GM13977 (cell line): ENCODE data around the gene MGAT5.

Experiments
- DNase-seq: peaks from one replicate; pipeline ENCODE4 v3.0.0; 2012; ENCODE audit warnings: low spot score
- CTCF ChIP-seq: IDR thresholded peaks from 2 replicates; pipeline ENCODE4 v1.5.1; 2012; ENCODE audit warnings: mild to moderate bottlenecking, control low read depth; ENCODE audit not compliant: insufficient read depth; ENCODE audit errors: extremely low read depth, missing control alignments
- in situ Hi-C: fragments of 300-500 bp; cut with MboI; formaldehyde crosslinking; loops from one replicate; pipeline ENCODE4 v1.12.0; 2022; ENCODE audit warnings: low sequenced_read_pairs, low pct_unique_long_range_greater_than_20kb, mixed read lengths, inconsistent platforms; ENCODE audit not compliant: unreplicated experiment

Gene MGAT5

DNA sequence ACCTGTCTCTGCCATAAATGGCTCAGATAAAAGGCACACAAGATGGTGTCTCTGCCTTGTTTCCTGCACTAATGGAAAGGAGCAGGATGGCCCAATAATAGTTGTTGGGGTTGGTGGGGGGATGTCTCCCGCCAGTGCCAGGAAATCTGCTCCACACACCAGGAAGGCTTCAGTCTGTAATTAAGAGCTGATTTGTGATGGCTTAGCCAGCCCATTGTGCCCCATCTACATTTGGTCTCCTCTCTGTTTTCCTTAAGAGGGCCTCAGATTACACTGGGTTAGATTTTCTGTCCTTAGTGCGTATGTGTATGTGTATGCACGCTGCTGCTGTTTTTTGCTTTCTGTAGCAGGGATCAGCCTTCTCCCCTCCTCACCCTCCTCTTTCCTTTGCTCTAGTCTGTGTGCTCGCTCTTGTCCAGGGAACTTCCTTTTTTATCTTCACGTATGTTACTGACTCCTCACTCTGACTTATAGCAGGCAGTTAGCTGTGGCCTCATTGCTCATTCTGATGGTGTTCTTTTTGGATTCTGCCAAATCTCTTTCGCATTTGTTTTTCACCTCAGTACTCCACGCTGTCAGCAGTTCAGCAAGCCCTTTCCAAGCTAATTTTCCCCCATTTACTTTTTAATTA lies 33.4 kb upstream of the MGAT5 start:
- TF ChIP-seq CTCF: no peak
- DNase-seq: no peak
- in situ Hi-C loops: no loop called here

DNA sequence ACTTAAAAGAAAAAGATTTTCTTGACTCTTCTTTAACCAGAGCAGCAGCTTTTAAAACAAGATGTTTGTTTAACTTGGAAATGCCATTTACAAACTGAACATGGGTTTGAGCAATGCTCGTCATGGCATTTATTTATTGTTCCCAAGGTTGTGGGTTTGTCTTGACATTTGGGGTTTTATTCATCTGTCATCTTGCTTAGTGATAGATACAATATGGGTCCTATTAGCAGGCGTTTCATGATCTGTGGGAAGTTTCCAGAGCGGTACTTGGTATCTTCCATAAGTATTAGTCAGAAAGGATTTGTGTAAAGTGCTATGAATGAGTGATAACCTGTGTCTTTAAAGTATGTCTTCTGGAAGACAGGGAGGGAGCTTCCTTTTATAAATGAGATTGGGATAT lies 29.9 kb upstream of the MGAT5 start:
- TF ChIP-seq CTCF: no peak
- no peak for DNase-seq
- in situ Hi-C loops: no loop called here

- in situ Hi-C loops: loop anchor here (25.0 kb wide), 2 partner anchors 187 to 363 kb away; no protein-coding TSS in a partner anchor
These were observed 28.7 kb upstream of the MGAT5 start for GRCh38 chr2:134225173-134225572.

GRCh38 chr2:134225841-134226240 lies 28.0 kb upstream of the MGAT5 start:
- DNase-seq: no peak
- no peak for TF ChIP-seq CTCF
- in situ Hi-C loops: loop anchor here (25.0 kb wide), 2 partner anchors 186 to 364 kb away; no protein-coding TSS in a partner anchor

More at GRCh38 chr2:134225173-134225572, 28.7 kb upstream of the MGAT5 start:
- DNase-seq: no peak
- TF ChIP-seq CTCF: no peak

DNA sequence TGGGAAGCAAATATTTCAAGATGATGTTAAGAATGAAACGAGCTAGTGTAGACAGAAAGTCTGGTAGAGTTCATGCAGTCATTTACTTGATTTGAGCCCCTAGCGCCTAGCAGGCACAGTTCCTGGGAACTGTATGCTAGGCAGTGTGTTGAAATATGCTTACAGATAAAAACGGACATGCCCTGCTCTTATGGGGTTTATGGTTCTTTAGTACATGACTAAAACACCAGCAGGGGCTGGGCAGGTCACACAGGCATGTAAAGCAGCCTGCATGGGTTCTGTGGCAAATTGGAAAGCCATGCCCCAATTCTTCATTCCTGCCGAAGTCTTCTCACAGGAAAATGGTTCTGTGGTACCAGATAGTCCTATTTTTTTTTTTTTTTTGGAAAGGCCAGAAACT lies 27.3 kb upstream of the MGAT5 start:
- in situ Hi-C loops: loop anchor here (25.0 kb wide), 2 partner anchors 186 to 364 kb away; no protein-coding TSS in a partner anchor
- DNase-seq: no peak
- no peak for TF ChIP-seq CTCF

GRCh38 chr2:134227666-134228065 lies 26.2 kb upstream of the MGAT5 start:
- in situ Hi-C loops: loop anchor here (25.0 kb wide), 2 partner anchors 185 to 365 kb away; no protein-coding TSS in a partner anchor
- no peak for DNase-seq
- TF ChIP-seq CTCF: no peak

GRCh38 chr2:134228493-134228903 lies 25.4 kb upstream of the MGAT5 start:
- no peak for DNase-seq
- TF ChIP-seq CTCF: peak; percentile 40
- in situ Hi-C loops: loop anchor here (25.0 kb wide), 2 partner anchors 184 to 366 kb away; no protein-coding TSS in a partner anchor
